CD4-positive, alpha-beta T cell treated with Interleukin-15 for 1 hour (primary cell): Measurements from ENCODE around the gene CD200.

Source experiments
- DNase-seq: peaks from one replicate; pipeline ENCODE4 v3.0.0-alpha.2; 2020

Gene CD200

DNA sequence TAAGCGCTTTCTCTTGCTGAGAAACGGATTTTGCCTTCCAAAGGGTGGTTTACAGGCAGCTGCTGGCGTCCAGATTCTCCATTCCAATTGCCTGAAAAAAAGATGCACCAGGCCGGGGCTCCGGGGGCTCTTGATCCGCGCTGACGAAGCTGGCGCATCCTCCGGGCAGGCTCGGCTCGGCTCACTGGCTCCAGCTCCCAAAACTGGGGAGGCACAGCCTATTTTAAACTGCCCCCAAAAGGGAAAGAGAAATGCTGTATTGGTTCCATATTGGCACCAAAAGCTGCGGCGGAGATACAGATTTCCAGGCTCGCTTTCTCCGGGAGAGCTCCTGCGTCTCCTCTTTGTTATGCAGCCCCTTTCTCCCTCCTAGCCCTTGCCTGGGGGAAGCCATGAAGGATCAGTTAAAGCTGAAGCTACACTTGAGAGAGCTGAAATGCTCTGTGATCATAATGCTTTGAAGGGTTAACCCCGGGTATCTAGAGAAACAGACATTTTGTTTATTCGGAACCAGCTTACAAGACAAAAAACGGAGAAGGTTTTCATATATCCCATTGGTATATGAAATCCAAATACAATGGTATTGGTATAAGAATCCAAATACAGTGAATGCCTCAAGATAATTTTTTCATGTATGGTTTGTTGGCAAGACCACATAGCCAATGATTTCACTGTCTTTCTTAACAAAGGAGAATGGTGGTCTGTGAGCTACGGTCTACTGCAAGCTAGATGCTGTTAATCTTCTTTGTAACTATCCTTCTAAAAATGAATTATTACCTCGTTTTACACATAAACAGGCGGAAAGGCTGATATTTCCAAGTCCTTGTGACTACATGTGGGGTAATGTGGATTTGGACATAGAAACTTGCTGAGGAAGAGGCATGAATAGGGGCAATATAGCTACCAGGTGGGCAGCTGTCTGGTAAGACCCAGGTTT lies 693 bp downstream of the CD200 start:
- no peak for DNase-seq

DNA sequence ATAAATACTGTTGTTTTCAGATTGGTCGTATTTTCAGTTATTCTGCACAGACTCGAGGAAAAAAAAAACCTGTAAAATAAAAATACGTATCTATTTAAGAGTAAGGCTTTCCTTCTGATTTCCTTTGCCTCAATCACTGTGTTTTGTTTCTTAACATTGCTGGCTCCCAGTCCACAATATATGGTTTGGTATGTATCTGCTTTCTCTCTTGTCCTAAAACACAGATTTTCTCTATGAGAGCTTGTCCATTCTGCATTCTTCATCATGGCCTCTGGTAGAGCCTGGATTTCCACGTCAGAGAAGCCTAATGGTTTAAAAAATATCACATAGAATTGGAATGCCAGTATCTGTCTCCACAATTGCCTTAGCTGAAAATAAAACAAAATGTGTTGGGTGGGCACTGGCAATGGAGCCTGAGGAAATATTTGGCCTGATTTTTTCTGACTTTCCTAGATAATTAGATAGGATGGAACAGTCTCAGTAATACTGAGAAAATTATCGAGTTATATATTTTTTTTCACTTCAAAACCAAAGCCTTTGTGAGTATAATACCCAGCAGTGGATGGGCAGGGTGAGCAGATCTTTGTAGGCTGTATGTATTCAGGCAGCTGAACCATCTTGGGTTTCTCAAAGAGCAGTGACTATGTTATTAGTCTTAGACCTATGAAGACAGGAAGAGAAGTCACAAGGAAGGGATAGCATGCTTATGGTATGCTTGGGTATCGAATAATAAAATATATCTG lies 1.9 kb downstream of the CD200 start:
- DNase-seq = no peak

DNA sequence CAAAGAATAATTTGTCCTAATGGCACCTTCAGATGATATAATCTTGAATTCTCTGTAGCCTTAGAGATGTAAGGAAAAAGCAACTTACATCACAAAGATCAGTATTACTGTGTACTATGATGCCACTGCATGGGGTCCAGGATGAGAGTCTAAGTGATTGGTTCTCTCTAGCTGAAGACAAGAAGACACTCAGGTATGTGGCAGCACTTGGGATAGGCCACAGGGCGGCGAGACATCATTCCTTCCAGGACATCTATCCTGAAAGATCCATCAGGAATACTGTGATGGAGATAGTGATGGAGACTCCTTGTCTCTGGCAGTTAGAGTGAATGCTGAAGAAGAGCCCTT lies 2.5 kb downstream of the CD200 start:
- no peak for DNase-seq

DNA sequence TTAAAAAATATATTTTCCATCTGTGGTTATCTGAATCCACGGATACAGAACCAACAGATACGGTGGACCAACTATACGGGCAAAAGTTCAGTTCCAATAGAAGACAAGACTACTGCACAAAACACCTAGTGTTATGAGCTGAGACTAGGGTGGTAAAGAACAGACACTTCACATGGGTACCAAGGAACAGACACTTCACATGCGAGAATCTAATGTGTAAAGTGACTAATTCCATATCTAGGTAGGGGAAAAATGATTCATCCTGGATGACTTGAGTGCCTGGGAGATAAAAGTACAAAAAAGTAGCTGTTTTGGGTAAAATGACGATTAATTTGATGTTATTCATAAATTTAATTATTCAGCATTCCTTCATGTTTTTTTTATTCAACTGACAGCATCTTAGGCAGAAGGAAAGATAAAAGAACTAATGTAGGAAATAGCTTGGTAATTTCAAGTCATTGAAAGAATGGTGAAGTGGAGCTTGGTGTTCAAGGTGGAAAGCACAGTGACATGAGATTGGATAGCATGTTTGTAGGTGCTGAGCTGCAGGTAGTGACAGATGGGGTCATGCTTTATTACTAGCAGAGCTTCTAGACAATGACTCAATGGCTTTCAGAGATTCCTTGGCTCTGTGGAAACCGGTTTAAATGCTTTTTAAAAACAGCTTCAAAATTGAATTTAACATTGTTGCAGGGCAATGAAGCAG lies 5.2 kb downstream of the CD200 start:
- no peak for DNase-seq

DNA sequence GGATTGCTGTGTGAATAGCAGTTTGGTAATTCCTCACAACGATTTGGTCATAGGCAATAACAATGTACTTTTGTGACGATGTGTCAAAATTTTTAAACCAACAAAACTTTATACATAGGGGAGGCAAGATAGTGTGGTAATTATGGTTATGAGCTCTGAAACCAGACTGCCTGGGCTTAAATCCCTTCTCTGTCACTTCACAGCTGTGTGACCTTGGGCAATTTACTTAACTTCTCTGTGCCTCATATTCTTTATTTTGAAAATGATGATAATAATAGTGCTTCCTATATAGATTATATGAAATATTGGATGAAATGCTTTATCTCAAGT lies 5.7 kb downstream of the CD200 start:
- no peak for DNase-seq

DNA sequence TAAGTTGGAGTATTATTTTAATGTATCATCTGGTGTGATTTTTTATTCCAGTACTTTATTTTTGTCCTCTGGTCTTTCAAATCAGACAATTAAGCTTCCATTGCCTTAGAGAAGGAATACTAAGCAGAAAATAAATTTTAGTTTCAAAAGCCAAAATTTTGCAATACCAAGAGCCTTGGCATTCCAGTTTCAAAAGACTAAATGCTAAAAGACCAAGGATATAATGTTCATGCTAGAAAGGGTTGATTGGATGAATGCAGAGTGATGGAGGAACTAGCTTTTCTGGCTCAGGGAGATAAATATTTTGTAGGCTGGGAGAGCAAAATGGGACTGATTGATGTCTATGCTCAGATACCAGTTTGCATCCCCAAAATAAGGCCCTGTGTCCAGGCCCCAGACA lies 6.2 kb downstream of the CD200 start:
- DNase-seq = no peak

DNA sequence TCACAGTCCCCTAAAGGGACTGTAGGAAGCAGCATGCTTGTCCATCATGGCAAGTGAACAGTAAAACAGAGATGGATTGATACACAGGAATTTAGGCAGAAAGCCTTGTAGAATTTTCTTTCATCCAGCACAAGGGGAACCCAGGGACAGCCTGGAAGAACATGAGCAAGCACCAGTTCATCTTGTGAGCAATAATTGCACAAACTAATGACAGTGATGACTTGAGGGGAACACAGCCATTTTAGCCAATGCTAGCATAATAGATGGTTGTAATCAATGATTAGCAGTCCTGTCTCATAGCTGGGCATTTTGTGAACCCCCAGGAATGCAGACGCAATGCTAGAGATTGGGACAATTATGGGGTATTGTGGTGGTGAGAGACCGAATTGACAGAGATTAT lies 6.7 kb downstream of the CD200 start:
- DNase-seq = no peak

DNA sequence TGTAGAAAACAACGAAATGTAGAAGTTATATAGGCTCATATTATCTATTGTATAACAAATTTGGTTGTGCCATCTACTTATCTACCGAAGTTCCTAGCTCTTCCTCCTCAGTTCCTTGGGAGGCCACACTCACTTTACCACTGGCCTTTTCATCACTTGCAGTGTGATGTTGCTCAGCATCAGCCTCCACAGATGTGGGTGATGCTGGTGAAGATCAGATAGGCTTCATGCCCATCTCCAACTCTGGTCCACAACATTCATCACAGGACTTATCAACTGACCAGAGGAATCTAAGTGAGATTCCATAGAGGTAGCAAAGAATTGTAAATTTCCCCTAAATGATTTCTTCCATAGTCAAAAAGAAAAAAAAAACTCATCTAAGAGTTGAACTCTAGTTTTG lies 8.4 kb downstream of the CD200 start:
- DNase-seq = no peak

DNA sequence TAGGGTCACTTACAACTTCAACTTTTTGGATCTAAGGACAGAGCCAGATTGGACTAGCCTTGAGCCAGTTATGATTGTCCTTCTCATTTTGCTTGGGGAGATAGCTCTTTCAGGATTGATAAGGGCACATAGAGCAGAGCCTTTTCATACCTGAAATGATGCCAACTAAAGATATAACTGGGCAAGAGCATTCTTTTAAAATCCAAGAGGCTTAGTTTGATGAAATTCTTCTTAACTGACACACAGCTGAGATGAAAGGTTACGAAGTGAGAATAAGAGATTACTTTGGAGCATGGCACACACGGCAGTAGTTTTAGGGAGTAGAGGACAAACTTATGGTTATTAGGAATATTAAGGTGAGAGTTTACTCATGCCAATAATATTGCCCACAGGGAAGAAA lies 12.7 kb downstream of the CD200 start:
- no peak for DNase-seq

DNA sequence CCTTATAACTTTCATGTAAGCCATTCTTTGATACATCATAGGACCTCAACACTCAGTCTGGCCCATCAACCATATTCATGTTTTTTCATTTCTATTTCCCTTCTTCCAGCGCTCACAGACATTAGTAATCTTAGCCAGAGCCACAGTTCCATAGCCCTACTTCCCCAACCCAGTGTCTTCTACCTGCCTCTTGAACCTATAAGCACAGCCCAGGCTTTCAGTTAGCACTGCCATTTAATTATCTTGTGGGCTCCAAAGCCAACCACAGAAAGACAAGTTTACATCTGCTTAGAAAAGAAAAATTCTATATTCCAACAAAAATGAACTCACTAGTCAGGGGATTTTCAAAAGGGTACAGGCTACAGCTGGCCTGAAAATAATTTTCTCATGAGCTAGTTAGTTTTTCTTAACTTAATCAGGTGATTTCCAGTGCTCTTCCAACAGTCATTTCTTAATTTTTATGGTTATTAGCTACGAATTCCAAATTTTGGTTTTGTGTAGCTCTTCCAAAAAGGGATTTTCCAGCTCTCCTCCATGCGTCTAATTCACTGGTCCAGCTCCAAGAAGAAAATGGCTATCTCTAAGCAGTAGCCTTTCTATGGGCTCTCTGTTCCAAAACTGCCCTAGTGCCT lies 13.7 kb downstream of the CD200 start:
- no peak for DNase-seq

DNA sequence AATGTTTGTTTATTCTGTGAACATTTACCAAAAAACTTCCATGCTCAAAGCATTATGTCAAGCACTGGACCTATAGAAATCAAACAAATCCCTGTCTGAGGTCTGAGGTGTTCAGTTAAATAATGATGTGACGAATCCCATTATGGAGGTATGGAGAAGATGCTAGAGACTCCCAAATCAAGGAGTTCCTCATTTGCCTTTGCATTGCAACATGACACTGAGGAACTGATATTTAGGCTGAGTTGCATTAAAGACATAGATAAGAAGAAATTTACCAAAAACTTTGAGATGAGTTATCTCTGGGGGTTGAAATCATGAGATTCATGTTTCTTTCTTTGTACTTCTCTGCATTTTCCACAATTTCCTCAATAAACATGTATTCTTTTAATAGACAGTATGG lies 16.0 kb downstream of the CD200 start:
- no peak for DNase-seq

DNA sequence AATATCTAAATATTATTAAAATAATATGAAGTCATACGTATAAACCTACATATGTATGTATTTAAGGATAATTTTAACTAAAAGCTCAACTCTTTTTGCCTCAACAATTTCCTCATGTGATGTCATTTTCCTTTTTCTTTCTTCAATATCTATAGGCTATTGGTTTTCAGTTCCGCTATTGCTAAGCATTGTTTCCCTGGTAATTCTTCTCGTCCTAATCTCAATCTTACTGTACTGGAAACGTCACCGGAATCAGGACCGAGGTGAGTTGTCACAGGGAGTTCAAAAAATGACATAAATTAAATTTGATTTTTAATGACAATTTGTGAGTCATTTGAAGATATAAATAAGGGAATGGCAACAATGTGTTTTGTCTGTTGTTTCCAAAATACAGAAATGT lies 16.6 kb downstream of the CD200 start:
- DNase-seq = no peak

DNA sequence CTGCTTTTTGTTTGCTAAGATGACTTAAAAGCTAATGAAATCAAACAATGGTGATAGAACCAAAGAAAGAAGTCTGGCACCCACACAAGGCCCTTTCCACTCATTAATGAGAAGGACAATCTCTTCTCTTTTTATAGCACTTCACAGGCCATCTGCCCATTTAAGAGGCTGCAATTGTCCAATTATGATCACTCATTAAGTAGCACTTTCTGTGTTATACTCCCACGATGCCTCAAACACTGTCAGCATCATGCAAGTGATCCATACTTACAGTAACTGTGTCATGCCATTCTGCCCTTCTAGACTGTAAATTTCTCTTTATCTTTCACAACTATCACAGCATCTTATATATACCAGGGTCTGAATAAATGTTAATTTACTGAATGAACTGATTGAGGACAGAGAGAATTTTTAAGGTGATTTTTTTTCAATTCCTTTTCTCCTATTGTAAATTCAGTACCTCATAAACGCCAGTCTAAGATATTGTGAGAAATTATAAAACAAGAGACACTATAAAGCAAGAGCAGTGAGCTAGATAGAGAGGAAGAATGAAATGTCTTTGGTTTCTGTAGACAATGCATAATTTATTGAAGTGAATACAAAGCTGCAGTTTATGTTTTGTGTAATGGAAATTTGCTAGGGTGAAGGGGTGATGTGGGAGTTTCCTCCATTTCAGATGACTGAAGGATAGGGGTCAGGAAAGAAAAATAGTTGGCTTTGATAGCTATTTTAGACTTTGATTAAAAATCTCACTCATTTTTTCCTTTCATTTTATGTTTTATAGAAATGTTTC lies 17.3 kb downstream of the CD200 start:
- DNase-seq = no peak

DNA sequence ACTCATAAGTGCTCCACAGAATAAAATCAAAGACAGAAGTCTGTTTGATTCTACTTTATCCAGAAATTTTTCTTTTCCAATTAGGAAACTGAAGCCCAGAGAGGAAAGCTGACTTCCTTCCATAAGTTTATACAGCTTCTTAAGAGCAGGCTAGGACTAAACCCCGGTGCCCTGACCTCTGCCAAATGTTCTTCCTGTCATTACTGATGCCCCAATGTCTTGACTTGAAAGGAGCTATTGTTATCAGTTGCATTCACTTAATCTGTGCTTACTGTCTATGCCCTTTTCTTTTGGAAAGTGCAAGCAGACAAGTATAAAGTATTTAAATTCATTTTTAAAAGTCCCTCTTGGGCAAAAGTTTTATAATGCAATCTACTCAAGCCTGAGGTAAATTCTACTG lies 18.1 kb downstream of the CD200 start:
- DNase-seq = no peak

DNA sequence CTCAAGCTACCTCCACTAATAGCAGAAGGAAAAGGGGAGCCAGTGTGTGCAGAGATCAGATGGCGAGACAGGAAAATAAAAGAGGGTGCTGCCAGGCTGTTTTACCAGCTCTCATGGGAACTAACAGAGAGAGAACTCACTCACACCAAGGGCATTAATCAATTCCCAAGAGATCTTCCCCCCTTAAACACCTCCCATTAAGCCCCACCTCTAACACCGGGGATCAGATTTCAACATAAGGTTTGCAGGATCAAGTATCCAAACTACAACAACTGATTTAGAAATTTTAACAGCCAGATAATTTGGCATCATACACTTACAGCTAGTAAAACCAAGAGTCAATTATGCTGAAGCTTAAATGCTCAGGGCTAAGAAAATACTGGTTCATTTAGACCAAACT lies 18.9 kb downstream of the CD200 start:
- no peak for DNase-seq

DNA sequence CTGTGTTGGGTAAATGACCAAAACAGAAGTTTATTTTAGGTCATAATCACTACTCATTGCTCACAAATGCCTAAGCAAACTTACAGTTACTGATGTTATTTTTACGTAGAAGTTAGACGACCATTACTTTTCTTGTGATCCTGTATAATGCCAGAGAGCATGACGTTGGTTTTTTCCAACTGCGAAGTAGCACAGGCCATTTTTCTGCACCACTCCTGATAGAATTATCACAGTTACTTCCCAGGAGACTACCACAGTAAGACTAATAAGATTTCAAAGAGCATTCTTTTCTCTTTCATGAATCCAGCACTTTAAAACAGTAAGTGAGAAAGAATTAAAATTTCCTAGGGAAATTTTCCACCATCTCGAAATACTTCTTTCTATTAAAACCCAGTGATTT lies 19.8 kb downstream of the CD200 start:
- DNase-seq = no peak

DNA sequence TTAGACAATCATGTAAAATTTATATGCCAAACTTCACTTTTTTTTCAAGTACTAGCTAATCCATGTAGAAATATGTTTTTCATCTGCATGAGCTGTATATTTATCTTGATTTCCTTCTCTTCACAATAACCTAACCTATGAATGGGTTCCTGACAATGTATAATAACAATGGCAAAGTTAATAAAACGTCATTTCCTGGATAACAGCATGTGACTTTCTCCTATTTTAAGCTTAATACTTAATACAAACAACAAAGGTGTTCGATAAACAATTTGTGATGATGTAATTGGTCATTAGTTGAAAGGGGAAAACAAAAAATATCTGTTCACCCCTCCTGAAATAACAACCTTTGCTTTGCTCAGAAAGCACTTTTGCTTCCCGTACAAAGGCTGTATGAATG lies 20.4 kb downstream of the CD200 start:
- no peak for DNase-seq

DNA sequence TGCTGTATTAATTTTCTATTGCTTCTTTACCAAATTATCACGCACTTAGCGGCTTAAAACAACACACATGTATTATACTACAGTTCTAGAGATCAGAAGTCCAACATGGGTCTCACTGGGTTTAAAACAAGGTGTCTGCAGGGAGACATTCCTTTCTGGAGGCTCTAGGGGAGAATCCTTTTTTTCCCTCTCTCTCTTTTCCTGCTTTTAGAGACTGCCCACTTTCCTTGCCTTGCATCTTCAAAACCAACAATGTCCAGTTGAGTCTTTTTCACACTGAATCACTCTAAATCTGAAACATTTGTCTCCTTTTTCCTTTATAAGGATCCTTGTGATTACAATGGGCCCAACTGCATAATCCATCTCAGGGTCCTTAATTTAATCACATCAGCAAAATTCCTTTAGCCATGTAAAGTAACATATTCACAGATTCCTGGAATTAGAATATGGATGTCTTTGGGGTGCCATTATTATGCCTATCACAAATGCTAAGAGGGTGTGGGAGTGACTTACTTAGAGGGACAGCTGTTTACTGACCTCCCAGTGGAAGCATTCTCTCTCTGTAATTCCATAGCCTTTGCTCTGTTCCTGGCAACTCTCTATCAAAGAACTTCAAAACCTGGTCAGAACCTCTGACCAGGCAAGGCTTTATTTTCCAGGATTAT lies 21.8 kb downstream of the CD200 start:
- no peak for DNase-seq

DNA sequence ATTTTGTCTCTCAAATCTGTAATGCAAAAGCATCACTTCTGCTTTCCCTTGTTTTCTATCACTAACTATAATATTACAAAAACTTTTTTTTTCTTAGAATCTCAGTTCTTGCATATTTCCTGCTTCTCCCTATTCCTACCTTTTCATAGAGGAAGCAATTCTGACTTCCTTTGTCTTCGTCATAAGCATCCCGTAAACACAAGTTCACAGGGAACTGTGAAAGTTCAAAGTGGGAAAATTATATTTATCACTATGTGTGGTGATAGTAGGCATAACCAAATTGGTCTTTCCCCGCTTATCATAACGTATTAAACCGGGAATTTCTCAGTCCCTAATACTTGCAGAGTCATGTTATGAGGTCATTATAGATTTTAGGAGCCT lies 22.3 kb downstream of the CD200 start:
- DNase-seq = no peak

DNA sequence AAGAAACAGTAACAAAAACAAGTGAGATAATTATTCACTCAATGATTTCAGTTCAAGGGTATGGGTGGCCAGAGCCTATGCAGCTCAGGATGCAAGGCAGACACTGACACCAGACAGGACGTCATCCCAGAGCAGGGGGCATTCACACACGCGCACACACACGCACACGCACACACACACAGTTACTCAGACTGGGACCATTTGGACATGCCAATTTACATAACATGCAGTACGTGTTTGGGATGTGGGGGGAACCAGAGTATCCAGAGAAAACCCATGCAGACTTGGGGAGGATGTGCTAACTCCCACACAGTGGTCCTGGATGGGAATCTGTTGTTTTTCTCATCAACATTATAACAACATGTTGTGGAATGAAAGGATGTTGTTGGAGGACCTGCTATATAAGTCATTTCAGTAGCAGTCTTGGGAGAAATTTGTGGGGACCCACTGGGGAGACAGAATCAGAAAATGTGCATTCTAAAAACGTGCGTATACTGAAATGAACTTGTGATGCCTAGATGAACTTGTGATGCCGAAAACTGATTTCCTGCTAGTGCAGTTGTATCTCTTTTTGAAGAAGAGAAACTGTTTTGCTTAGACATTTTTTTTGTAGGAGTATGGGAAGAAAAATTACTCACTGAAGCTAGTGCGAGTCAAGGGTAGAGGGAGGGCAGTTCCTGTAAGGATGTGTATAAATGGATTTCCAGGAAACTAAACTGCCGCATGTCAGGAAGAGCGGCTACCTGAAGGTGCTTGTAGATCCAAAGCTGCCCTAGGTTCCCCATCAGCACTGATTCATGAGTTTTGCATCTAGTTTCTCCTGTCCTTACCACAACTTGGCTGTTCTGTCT lies 25.2 kb downstream of the CD200 start:
- peak; percentile 56 for DNase-seq

DNA sequence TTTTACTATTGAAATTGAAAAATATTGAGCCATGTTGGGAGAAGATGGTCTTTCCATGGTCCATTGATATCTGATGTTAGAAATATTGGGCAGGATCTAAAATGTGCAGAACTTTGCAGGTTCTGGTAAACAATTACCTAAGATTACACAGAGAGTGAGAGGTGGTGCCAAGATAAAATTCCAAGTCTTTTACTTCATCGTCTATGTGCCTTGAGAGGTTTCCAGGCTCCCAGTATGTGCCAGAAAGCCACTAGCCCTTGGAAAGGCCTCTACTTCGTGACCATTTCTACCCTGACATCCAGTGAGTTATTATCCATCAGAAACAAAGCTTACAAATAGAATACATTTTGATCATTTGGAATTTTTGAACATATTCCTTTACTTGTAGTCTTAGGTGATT lies 27.6 kb downstream of the CD200 start:
- no peak for DNase-seq
